Heart right ventricle (tissue), 16 donors: ENCODE measurements around the gene ACYP2. TPM values are rescaled to one million over a fixed set of nuclear protein-coding genes. Genes with fewer than 3 reads are reported as not detected.
A peak's percentile ranks its signal among the peaks of the same experiment; 100 is the strongest.

ENCODE experiments used
- ATAC-seq, 8 donors: fragments of 200-7000 bp; cut with Tn5 transposase; one replicate each; pipeline ENCODE4 v1.9.1; 2020; ENCODE audit warnings: mild to moderate bottlenecking in 8 of 8, moderate library complexity in 8 of 8, moderate number of reproducible peaks in 1 of 8
- DNase-seq, 2 donors: peaks; one replicate each; pipeline ENCODE4 v3.0.0-alpha.2; 2020
- H3K27ac ChIP-seq, 10 donors: fragments of 200-600 bp; sonication (generic) in 2 of 10; one replicate each; pipeline versions ENCODE4 v1.5.0 to v1.8.0; 2020 to 2022; ENCODE audit warnings: mild to moderate bottlenecking in 3 of 10
- H3K27me3 ChIP-seq, 7 donors: fragments of 200-600 bp; one replicate each; pipeline ENCODE4 v1.8.0; 2021 to 2022; ENCODE audit warnings: mild to moderate bottlenecking in 2 of 7
- H3K36me3 ChIP-seq, 9 donors: fragments of 200-600 bp; sonication (generic) in 1 of 9; one replicate each; pipeline versions ENCODE4 v1.5.0 to v1.8.0; 2020 to 2022; ENCODE audit warnings: mild to moderate bottlenecking in 2 of 9
- H3K4me1 ChIP-seq, 9 donors: fragments of 200-600 bp; sonication (generic) in 1 of 9; one replicate each; pipeline versions ENCODE4 v1.5.0 to v1.8.0; 2020 to 2022; ENCODE audit warnings: mild to moderate bottlenecking in 4 of 9
- H3K4me3 ChIP-seq, 10 donors: fragments of 200-600 bp; sonication (generic) in 2 of 10; one replicate each; pipeline versions ENCODE4 v1.5.0 to v1.8.0; 2020 to 2022; ENCODE audit warnings: mild to moderate bottlenecking in 7 of 10, moderate library complexity in 2 of 10
- H3K9me3 ChIP-seq, 11 donors: fragments of 200-600 bp in 10 of 11; sonication (generic) in 2 of 11; one replicate each; pipeline versions ENCODE4 v1.5.0 to v1.8.0; 2013 to 2022; ENCODE audit warnings: mild to moderate bottlenecking in 2 of 11, control low read depth in 1 of 11, moderate library complexity in 1 of 11
- CTCF ChIP-seq, 9 donors: fragments of 200-600 bp; sonication (generic) in 2 of 9; IDR thresholded peaks; one replicate each; pipeline versions ENCODE4 v1.5.0 to v1.8.0; 2021 to 2022; ENCODE audit warnings: antibody characterized with exemption in 9 of 9, mild to moderate bottlenecking in 5 of 9, moderate library complexity in 1 of 9
- WGBS, 2 donors: extraction: QIAGEN DNeasy Blood & Tissue Kit; methylation state at CpG; one replicate each; pipeline ENCODE4 v1.1.7; 2013; ENCODE audit warnings: inconsistent platforms in 1 of 2; 5-methylcytosine and 5-hydroxymethylcytosine counted together
- intact Hi-C, 10 donors: fragments of 100-400 bp; cut with DNase I; formaldehyde crosslinking; loops; one replicate each; pipeline versions ENCODE4 v1.11.1 to v1.14.2; 2022
- polyA plus RNA-seq, 2 donors: library from polyadenylated mRNA; stranded (reverse); fragments of 200-250 nt; gene quantifications; one replicate each; pipeline ENCODE4 v1.2.3, GENCODE V29; 2013
- total RNA-seq, 10 donors: library from RNA; stranded (reverse); fragmentation: NEBNext Ultra II Directional in 3 of 10; extraction: Animal tissue kit (Norgen Biotek cat#: 25700) in 3 of 10; gene quantifications; one replicate each; pipeline versions ENCODE4 v1.2.1 to v1.2.4, GENCODE V29; 2021 to 2023
- donor health status: Arrhythmogenic right ventricular cardiomyopathy.
- donor health status: ischemic (EF 13 %, LVEDD 7.1; RV severe dilation, severe dysfunction).
- donor health status: healthy with polysubstance abuse.
- donor health status: DM: no; HTN: yes; CAD: no.
- donor health status: DM: no; HTN: no; CAD: no.
- donor health status: ischemic (EF 25% LVEDD 6.9; RV normal size, moderate dysfunction).
- donor health status: ischemic (EF 25% LVEDD 5.7; RV mildly dilated, moderate dysfunction).
- donor health status: healthy.
- donor health status: DM: yes; HTN: yes; CAD: no.
- donor health status: Ischemic cardiomyopathy.
- donor health status: ischemic (EF 35%, LVEDD 5.7; RV mildly dilated, moderate dysfunction).
- donor health status: nonischemic (EF 11% LVEDD 7.7; RV severe dilation, severe dysfunction).
- donor health status: DM: yes; HTN: yes; CAD: no.
- donor health status: PGD.
- donor health status: ischemic (EF 29% LVEDD 5.4; RV normal size, mild dysfunction).
- donor health status: nonischemic (EF 23%, LVEDD 6.1; RV moderate dilation, normal function).

The ACYP2 gene
- total and polyA plus RNA-seq, 12 donors = 45.7 to 87.1 (median 74.3) TPM

GRCh38 chr2:54097124-54097523, 18.3 kb upstream of the ACYP2 start:
- Histone ChIP-seq H3K4me1 (peaks cover 0 to 15% (median 9%) of the 10 kb centered on the region in 9 donors), H3K27me3 (no peaks in the 10 kb centered on the region), H3K27ac (peak overlapping the region in 1 of 10 donors; percentile 36), H3K9me3 (no peaks in the 10 kb centered on the region), H3K36me3 (no peaks in the 10 kb centered on the region), H3K4me3 (no peak overlapping the region)
- no peak for DNase-seq
- no peak for TF ChIP-seq CTCF (IDR thresholded peaks at IDR 0.05)
- intact Hi-C loops = no loop called here
- ATAC-seq = peak in 2 of 8 donors; percentile 26 to 33

GRCh38 chr2:54099370-54099769, 16.0 kb upstream of the ACYP2 start:
- no peaks in the 10 kb centered on the region for H3K9me3 ChIP-seq
- H3K27me3 ChIP-seq = no peaks in the 10 kb centered on the region
- WGBS, 2 donors = 86 to 88% methylated on average over 4 of the region's 4 CpGs
- intact Hi-C loops = no loop called here
- no peaks in the 10 kb centered on the region for H3K36me3 ChIP-seq
- DNase-seq = no peak
- H3K4me1 ChIP-seq = peaks cover 0 to 24% (median 17%) of the 10 kb centered on the region in 9 donors
- H3K4me3 ChIP-seq = no peak overlapping the region
- ATAC-seq = no peak
- H3K27ac ChIP-seq = no peak overlapping the region
- no peak for TF ChIP-seq CTCF (IDR thresholded peaks at IDR 0.05)

- peaks cover 0 to 24% (median 17%) of the 10 kb centered on the region in 9 donors for H3K4me1 ChIP-seq
- no peak overlapping the region for H3K4me3 ChIP-seq
- ATAC-seq (no peak), DNase-seq (no peak)
- H3K9me3 ChIP-seq = no peaks in the 10 kb centered on the region
- no peak overlapping the region for H3K27ac ChIP-seq
- H3K36me3 ChIP-seq = no peaks in the 10 kb centered on the region
- TF ChIP-seq CTCF (IDR thresholded peaks at IDR 0.05) = no peak
- intact Hi-C loops = loop anchor here in 5 of 10 donors (10.0 kb wide), 2 partner anchors 605 to 735 kb away; no protein-coding TSS in a partner anchor
- WGBS, 2 donors = 93 to 95% methylated on average over 6 of the region's 6 CpGs
- no peaks in the 10 kb centered on the region for H3K27me3 ChIP-seq
Measured at GRCh38 chr2:54099829-54100585, 15.4 kb upstream of the ACYP2 start.

- intact Hi-C loops = loop anchor here in 5 of 10 donors (10.0 kb wide), 2 partner anchors 604 to 734 kb away; no protein-coding TSS in a partner anchor
- ATAC-seq (no peak), DNase-seq (no peak)
- WGBS, 2 donors = 92 to 95% methylated on average over 2 of the region's 2 CpGs
- no peaks in the 10 kb centered on the region for H3K27me3 ChIP-seq
- no peak overlapping the region for H3K4me3 ChIP-seq
- no peak overlapping the region for H3K27ac ChIP-seq
- H3K36me3 ChIP-seq = no peaks in the 10 kb centered on the region
- no peak for TF ChIP-seq CTCF (IDR thresholded peaks at IDR 0.05)
- H3K4me1 ChIP-seq = peaks cover 0 to 24% (median 17%) of the 10 kb centered on the region in 9 donors
- no peaks in the 10 kb centered on the region for H3K9me3 ChIP-seq
Measured at GRCh38 chr2:54100772-54101171, 14.6 kb upstream of the ACYP2 start.
